Measurements from ENCODE around the gene NEGR1. TPM values are rescaled to one million over a fixed set of nuclear protein-coding genes. Genes with fewer than 3 reads are reported as not detected.
A peak's percentile ranks its signal among the peaks of the same experiment; 100 is the strongest.

Gene NEGR1
- total RNA-seq, 4 donors from 2014 or later, result 34.5 to 58.8 (median 48.5) TPM

DNA sequence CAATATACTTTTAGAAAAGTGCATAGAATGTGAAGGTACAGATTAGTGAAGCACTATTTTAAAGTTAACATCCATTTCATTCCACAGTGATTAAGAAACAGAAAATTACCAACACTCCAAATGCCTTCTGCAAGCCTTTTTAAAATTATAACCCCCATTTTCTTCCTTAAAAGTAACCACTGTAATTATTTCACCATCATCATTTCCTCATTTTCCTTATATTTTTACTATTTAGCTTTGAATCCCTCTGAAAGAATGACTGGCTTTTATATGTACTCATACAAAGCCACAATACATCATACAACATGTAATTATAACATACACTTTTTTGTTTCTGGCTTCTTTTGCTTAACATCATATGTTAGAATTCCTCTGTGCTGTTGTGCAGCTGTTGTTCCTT lies 6.5 kb upstream of the NEGR1 start:
- no peaks in the 10 kb centered on the region for H3K9me3 ChIP-seq
- no peak overlapping the region for H3K27ac ChIP-seq (replicated peaks in 1 of 4)
- no peaks in the 10 kb centered on the region for H3K36me3 ChIP-seq
- H3K4me3 ChIP-seq, result no peak overlapping the region
- DNase-seq (ENCODE audit: extremely low spot score), result no peak
- TF ChIP-seq EP300 (IDR thresholded peaks at IDR 0.05) (no peak), POLR2A (IDR thresholded peaks at IDR 0.05; ENCODE audit: low read depth) (no peak), POLR2AphosphoS5 (IDR thresholded peaks at IDR 0.05) (no peak)
- TF ChIP-seq, protein P1, sequence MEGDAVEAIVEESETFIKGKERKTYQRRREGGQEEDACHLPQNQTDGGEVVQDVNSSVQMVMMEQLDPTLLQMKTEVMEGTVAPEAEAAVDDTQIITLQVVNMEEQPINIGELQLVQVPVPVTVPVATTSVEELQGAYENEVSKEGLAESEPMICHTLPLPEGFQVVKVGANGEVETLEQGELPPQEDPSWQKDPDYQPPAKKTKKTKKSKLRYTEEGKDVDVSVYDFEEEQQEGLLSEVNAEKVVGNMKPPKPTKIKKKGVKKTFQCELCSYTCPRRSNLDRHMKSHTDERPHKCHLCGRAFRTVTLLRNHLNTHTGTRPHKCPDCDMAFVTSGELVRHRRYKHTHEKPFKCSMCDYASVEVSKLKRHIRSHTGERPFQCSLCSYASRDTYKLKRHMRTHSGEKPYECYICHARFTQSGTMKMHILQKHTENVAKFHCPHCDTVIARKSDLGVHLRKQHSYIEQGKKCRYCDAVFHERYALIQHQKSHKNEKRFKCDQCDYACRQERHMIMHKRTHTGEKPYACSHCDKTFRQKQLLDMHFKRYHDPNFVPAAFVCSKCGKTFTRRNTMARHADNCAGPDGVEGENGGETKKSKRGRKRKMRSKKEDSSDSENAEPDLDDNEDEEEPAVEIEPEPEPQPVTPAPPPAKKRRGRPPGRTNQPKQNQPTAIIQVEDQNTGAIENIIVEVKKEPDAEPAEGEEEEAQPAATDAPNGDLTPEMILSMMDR (IDR thresholded peaks at IDR 0.05), result no peak
- H3K27me3 ChIP-seq, result no peaks in the 10 kb centered on the region
- intact Hi-C loops (cut with DNase I), result no loop called here
- H3K4me1 ChIP-seq, result peaks cover 0 to 24% (median 12%) of the 10 kb centered on the region in 4 donors

DNA sequence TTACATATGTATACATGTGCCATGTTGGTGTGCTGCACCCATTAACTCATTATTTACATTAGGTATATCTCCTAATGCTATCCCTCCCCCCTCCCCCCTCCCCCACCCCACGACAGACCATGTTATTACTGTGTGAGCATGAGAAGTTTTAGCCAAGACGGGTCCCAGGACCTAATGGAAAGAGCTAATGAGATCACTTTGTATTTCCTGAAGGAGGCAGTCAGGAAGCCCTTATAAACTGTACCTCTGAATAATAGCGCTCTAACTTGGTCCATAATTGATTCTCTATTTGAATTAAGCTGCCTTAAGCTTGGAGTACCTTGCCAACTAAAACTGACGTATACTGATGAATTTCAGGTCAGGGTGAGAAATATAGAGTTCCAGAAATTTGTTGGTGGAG lies 4.1 kb upstream of the NEGR1 start:
- TF ChIP-seq POLR2AphosphoS5 (IDR thresholded peaks at IDR 0.05) (no peak), EP300 (IDR thresholded peaks at IDR 0.05) (no peak), POLR2A (IDR thresholded peaks at IDR 0.05; ENCODE audit: low read depth) (no peak)
- TF ChIP-seq, protein P1 (IDR thresholded peaks at IDR 0.05), result no peak
- intact Hi-C loops (cut with DNase I), result no loop called here
- Histone ChIP-seq H3K4me3 (no peak overlapping the region), H3K27ac (replicated peaks in 1 of 4) (peak overlapping the region in 2 of 4 donors; percentile 94 to 97), H3K36me3 (no peaks in the 10 kb centered on the region), H3K9me3 (no peaks in the 10 kb centered on the region), H3K4me1 (peaks cover 0 to 24% (median 12%) of the 10 kb centered on the region in 4 donors), H3K27me3 (no peaks in the 10 kb centered on the region)
- no peak for DNase-seq (ENCODE audit: extremely low spot score)
- 66% methylated on average over 4 of the region's 4 CpGs for WGBS

DNA sequence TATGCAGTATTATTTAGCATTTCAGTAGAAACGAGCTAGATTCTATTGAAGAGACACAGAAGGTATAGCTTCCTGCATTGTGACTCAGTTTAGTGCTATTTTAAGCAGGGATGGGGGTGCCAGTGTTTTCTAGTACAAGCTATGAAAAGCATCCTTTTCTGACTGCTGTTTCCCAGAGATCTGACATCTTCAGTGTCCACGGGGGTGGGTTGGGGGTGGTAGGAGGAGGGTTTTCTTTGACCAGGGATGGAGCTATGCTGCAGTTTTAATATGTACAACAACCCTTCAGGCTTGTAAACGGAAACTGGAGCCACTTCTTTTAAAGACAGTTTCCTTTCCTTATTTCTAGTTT lies 2.7 kb upstream of the NEGR1 start:
- Histone ChIP-seq H3K4me3 (peak overlapping the region; percentile 71 to 80 (median 79)), H3K4me1 (peaks cover 0 to 37% (median 21%) of the 10 kb centered on the region in 4 donors), H3K27ac (replicated peaks in 1 of 4) (peak overlapping the region; percentile 93 to 97 (median 94)), H3K27me3 (no peaks in the 10 kb centered on the region), H3K9me3 (no peaks in the 10 kb centered on the region), H3K36me3 (no peaks in the 10 kb centered on the region)
- WGBS, result 1% methylated on average over 3 of the region's 3 CpGs
- TF ChIP-seq EP300 (IDR thresholded peaks at IDR 0.05) (no peak), POLR2A (IDR thresholded peaks at IDR 0.05; ENCODE audit: low read depth) (no peak), POLR2AphosphoS5 (IDR thresholded peaks at IDR 0.05) (peak in 1 of 2 donors; percentile 3)
- TF ChIP-seq, protein P1 (IDR thresholded peaks at IDR 0.05), result no peak
- intact Hi-C loops (cut with DNase I), result no loop called here
- no peak for DNase-seq (ENCODE audit: extremely low spot score)

DNA sequence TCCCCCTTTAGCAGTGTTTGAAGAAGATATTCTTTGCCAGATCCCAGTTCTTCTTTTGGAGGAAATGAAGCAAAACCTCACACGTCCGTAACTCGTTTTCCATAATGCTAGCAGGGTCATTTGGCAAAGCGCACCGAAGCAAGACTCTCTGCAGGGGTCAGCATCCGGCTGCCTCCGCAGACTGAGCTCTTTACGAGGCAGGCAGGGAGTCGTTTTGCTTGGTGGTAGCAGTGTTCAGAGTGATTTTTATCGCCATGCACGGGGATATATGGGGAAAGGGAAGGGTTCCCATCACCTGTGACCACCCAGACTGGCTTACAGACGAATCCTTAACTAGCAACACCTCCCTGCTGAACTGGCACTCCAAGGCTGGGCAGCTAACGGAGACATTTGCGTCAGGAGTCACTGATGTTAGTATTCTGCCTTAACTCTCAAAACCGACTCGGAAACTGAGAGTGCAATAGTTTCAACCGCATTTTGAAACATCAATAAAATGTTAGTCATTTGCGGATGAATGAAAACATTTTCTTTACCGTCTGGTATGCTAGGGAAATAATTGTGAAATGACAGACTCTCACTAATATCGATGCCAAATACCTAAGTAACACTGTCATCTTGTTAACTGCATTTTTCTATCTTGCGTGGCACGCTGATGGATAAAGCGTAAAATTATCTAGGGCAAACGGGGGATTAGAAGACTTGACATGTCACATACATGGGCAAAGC lies 2.2 kb upstream of the NEGR1 start:
- peak in 1 of 2 donors; percentile 3 for TF ChIP-seq POLR2AphosphoS5 (IDR thresholded peaks at IDR 0.05)
- TF ChIP-seq, protein P1 (IDR thresholded peaks at IDR 0.05), result peak in 1 of 3 experiments; percentile 3
- TF ChIP-seq POLR2A (IDR thresholded peaks at IDR 0.05; ENCODE audit: low read depth), result no peak
- no peak for DNase-seq (ENCODE audit: extremely low spot score)
- Histone ChIP-seq H3K36me3 (no peaks in the 10 kb centered on the region), H3K9me3 (no peaks in the 10 kb centered on the region), H3K27me3 (no peaks in the 10 kb centered on the region), H3K27ac (replicated peaks in 1 of 4) (peak overlapping the region; percentile 93 to 97 (median 94)), H3K4me1 (peaks cover 0 to 42% (median 24%) of the 10 kb centered on the region in 4 donors), H3K4me3 (peak overlapping the region; percentile 71 to 80 (median 79))
- WGBS, result under 1% methylated on average over 18 of the region's 24 CpGs
- intact Hi-C loops (cut with DNase I), result no loop called here

DNA sequence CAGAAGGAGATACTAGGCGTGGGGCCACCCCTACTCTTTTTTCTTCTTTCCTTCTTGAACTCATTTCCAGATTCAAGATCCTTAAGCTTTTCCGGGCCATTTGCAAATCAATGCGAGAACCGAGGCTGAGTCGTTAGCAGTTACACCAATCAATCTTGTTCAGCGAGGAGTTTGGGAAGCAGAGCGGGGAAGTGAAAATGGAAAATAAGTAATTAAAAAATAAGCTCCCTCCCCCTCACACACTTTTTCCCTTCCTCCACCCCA lies 1.7 kb upstream of the NEGR1 start:
- Histone ChIP-seq H3K9me3 (no peaks in the 10 kb centered on the region), H3K4me1 (peaks cover 0 to 47% (median 29%) of the 10 kb centered on the region in 4 donors), H3K4me3 (peak overlapping the region; percentile 71 to 80 (median 79)), H3K36me3 (no peaks in the 10 kb centered on the region), H3K27me3 (no peaks in the 10 kb centered on the region), H3K27ac (replicated peaks in 1 of 4) (peak overlapping the region; percentile 93 to 97 (median 94))
- DNase-seq (ENCODE audit: extremely low spot score), result no peak
- TF ChIP-seq EP300 (IDR thresholded peaks at IDR 0.05) (no peak), POLR2AphosphoS5 (IDR thresholded peaks at IDR 0.05) (no peak), POLR2A (IDR thresholded peaks at IDR 0.05; ENCODE audit: low read depth) (no peak)
- TF ChIP-seq, protein P1 (IDR thresholded peaks at IDR 0.05), result no peak
- intact Hi-C loops (cut with DNase I), result no loop called here
- WGBS, result 0% methylated on average over 7 of the region's 7 CpGs
